SJSA1 (cell line): ENCODE measurements around the gene SCARB2. TPM values are rescaled to one million over a fixed set of nuclear protein-coding genes. Genes with fewer than 3 reads are reported as not detected.

Experiments
- DNase-seq, 2 experiments: peaks; one replicate each; pipeline ENCODE4 v3.0.0-alpha.2; 2015 to 2020; ENCODE audit warnings: low spot score in 2 of 2, low read depth in 1 of 2
- H3K27ac ChIP-seq: fragments of 250-450 bp; sonication (Bioruptor Pico); 2 replicates; pipeline ENCODE4 v1.5.1; 2020; ENCODE audit warnings: mild to moderate bottlenecking, moderate library complexity
- H3K27me3 ChIP-seq: fragments of 250-450 bp; sonication (Bioruptor Pico); replicated peaks from 2 replicates; pipeline ENCODE4 v1.5.1; 2020; ENCODE audit warnings: mild to moderate bottlenecking, moderate library complexity
- H3K36me3 ChIP-seq: fragments of 250-450 bp; sonication (Bioruptor Pico); 2 replicates; pipeline ENCODE4 v1.5.1; 2020; ENCODE audit warnings: mild to moderate bottlenecking
- H3K4me1 ChIP-seq: fragments of 250-450 bp; sonication (Bioruptor Pico); replicated peaks from 2 replicates; pipeline ENCODE4 v1.6.1; 2021; ENCODE audit warnings: mild to moderate bottlenecking
- H3K4me3 ChIP-seq: fragments of 250-450 bp; sonication (Bioruptor Pico); 2 replicates; pipeline ENCODE4 v1.5.1; 2020; ENCODE audit warnings: mild to moderate bottlenecking
- H3K9me3 ChIP-seq: fragments of 250-450 bp; sonication (Bioruptor Pico); replicated peaks from 2 replicates; pipeline ENCODE4 v1.5.1; 2020; ENCODE audit warnings: mild to moderate bottlenecking
- total RNA-seq: library from RNA; depleted of rRNA; stranded (reverse); fragments of >200 nt; shearing (Covaris generic); gene quantifications from 2 replicates; pipeline ENCODE4 v1.2.3, GENCODE V29; 2014; rRNA removed

Gene SCARB2
- total RNA-seq, 1 experiment from 2014 or later: 145 TPM

GRCh38 chr4:76144546-76144945 lies 69.1 kb downstream of the SCARB2 start:
- Histone ChIP-seq H3K9me3 (no peaks in the 10 kb centered on the region), H3K4me3 (no peak overlapping the region), H3K27me3 (no peaks in the 10 kb centered on the region), H3K4me1 (peaks cover 14% of the 10 kb centered on the region), H3K27ac (no peak overlapping the region), H3K36me3 (peaks cover 52% of the 10 kb centered on the region)
- no peak for DNase-seq

GRCh38 chr4:76141241-76141640 lies 72.4 kb downstream of the SCARB2 start:
- no peaks in the 10 kb centered on the region for H3K27me3 ChIP-seq
- H3K4me1 ChIP-seq: peaks cover under 1% of the 10 kb centered on the region; the same call in 1 of the 2 replicates
- peaks cover 74% of the 10 kb centered on the region for H3K36me3 ChIP-seq
- H3K4me3 ChIP-seq: no peak overlapping the region
- no peak for DNase-seq
- no peaks in the 10 kb centered on the region for H3K9me3 ChIP-seq
- no peak overlapping the region for H3K27ac ChIP-seq

- Histone ChIP-seq H3K4me1 (no peaks in the 10 kb centered on the region), H3K36me3 (peaks cover 71% of the 10 kb centered on the region), H3K4me3 (no peak overlapping the region), H3K27ac (no peak overlapping the region), H3K9me3 (no peaks in the 10 kb centered on the region), H3K27me3 (no peaks in the 10 kb centered on the region; the same call in 1 of the 2 replicates)
- DNase-seq: no peak
Observed at GRCh38 chr4:76127754-76128153, 85.9 kb downstream of the SCARB2 start.

- Histone ChIP-seq H3K9me3 (no peaks in the 10 kb centered on the region), H3K36me3 (peaks cover 71% of the 10 kb centered on the region), H3K27me3 (no peaks in the 10 kb centered on the region; the same call in 1 of the 2 replicates), H3K4me3 (no peak overlapping the region), H3K4me1 (no peaks in the 10 kb centered on the region), H3K27ac (no peak overlapping the region)
- no peak for DNase-seq
Observed at GRCh38 chr4:76125816-76126215, 87.8 kb downstream of the SCARB2 start.

- H3K36me3 ChIP-seq: peaks cover 65% of the 10 kb centered on the region
- no peaks in the 10 kb centered on the region for H3K9me3 ChIP-seq
- no peak for DNase-seq
Observed at GRCh38 chr4:76120199-76120598, 93.4 kb downstream of the SCARB2 start.

GRCh38 chr4:76117536-76117935 lies 96.1 kb downstream of the SCARB2 start:
- DNase-seq: no peak
- no peaks in the 10 kb centered on the region for H3K4me1 ChIP-seq
- no peak overlapping the region for H3K4me3 ChIP-seq
- H3K27ac ChIP-seq: no peak overlapping the region
- H3K9me3 ChIP-seq: no peaks in the 10 kb centered on the region
- no peaks in the 10 kb centered on the region for H3K27me3 ChIP-seq
- peaks cover 54% of the 10 kb centered on the region for H3K36me3 ChIP-seq

More at GRCh38 chr4:76120199-76120598, 93.4 kb downstream of the SCARB2 start:
- H3K27ac ChIP-seq: no peak overlapping the region
- no peaks in the 10 kb centered on the region for H3K4me1 ChIP-seq
- H3K4me3 ChIP-seq: no peak overlapping the region
- H3K27me3 ChIP-seq: no peaks in the 10 kb centered on the region

GRCh38 chr4:76116821-76117220 lies 96.8 kb downstream of the SCARB2 start:
- H3K27me3 ChIP-seq: no peaks in the 10 kb centered on the region
- no peak overlapping the region for H3K27ac ChIP-seq
- no peaks in the 10 kb centered on the region for H3K4me1 ChIP-seq
- no peak overlapping the region for H3K4me3 ChIP-seq
- H3K36me3 ChIP-seq: peaks cover 46% of the 10 kb centered on the region
- H3K9me3 ChIP-seq: no peaks in the 10 kb centered on the region
- DNase-seq: no peak

Other genes with a start within 250 kb of the SCARB2 start
- 41.0 and 45.1 TPM in 2 replicates for gene SDAD1, start 222.9 kb downstream of the SCARB2 start, total RNA-seq
- not detected in 2 replicates for gene CXCL9, start 206.3 kb downstream of the SCARB2 start, total RNA-seq
- gene CXCL10, start 190.3 kb downstream of the SCARB2 start, total RNA-seq: 0.29 TPM in 1 of 2 replicates, not detected in the other
- gene CXCL11, start 177.8 kb downstream of the SCARB2 start, total RNA-seq: not detected in 2 replicates
- 1.00 and 7.7 TPM in 2 replicates for gene ART3, start 139.1 kb downstream of the SCARB2 start, total RNA-seq
- gene NUP54, start 65.4 kb downstream of the SCARB2 start, total RNA-seq: 37.5 and 77.7 TPM in 2 replicates
- gene FAM47E, start 37.9 kb upstream of the SCARB2 start, total RNA-seq: not detected in 2 replicates
- gene STBD1, start 92.9 kb upstream of the SCARB2 start, total RNA-seq: 10.3 and 10.6 TPM in 2 replicates
- 0.53 TPM in 1 of 2 replicates, not detected in the other for gene CCDC158, start 207.3 kb upstream of the SCARB2 start, total RNA-seq
- 18.7 and 22.5 TPM in 2 replicates for gene SHROOM3, start 221.4 kb upstream of the SCARB2 start, total RNA-seq